Karpas-422 (cell line): ENCODE data around the gene PTH1R. TPM values are rescaled to one million over a fixed set of nuclear protein-coding genes. Genes with fewer than 3 reads are reported as not detected.
A peak's percentile ranks its signal among the peaks of the same experiment; 100 is the strongest.

Experiments
- DNase-seq: peaks from one replicate; pipeline ENCODE4 v3.0.0-alpha.2; 2015
- H2AFZ ChIP-seq: fragments of 200-600 bp; sonication (generic); 2 replicates; pipeline ENCODE4 v1.6.1; 2014; ENCODE audit warnings: antibody characterized with exemption, low read length, mixed read lengths
- H3K27ac ChIP-seq: fragments of 200-600 bp; sonication (generic); 2 replicates; pipeline ENCODE4 v1.5.1; 2014; ENCODE audit warnings: mild to moderate bottlenecking, low read length, moderate library complexity
- H3K27me3 ChIP-seq: fragments of 200-600 bp; sonication (generic); 2 replicates; pipeline ENCODE4 v1.6.1; 2014; ENCODE audit warnings: low read length, mixed read lengths
- H3K36me3 ChIP-seq: fragments of 200-600 bp; sonication (generic); 2 replicates; pipeline ENCODE4 v1.6.1; 2014; ENCODE audit warnings: low read length, mixed read lengths; ENCODE audit not compliant: insufficient read depth
- H3K4me1 ChIP-seq: fragments of 200-600 bp; sonication (generic); 2 replicates; pipeline ENCODE4 v1.6.1; 2014; ENCODE audit warnings: mild to moderate bottlenecking, low read length, mixed read lengths
- H3K4me2 ChIP-seq: fragments of 200-600 bp; sonication (generic); 2 replicates; pipeline ENCODE4 v1.6.1; 2014; ENCODE audit warnings: low read length, low read depth, mild to moderate bottlenecking; ENCODE audit not compliant: poor library complexity, severe bottlenecking
- H3K4me3 ChIP-seq: fragments of 200-600 bp; sonication (generic); 2 replicates; pipeline ENCODE4 v1.5.1; 2014; ENCODE audit warnings: mild to moderate bottlenecking, antibody characterized with exemption, low read length, mixed read lengths
- H3K79me2 ChIP-seq: fragments of 200-600 bp; sonication (generic); 2 replicates; pipeline ENCODE4 v1.6.1; 2014; ENCODE audit warnings: mild to moderate bottlenecking, low read length, mixed read lengths
- H3K9ac ChIP-seq: fragments of 200-600 bp; sonication (generic); 2 replicates; pipeline ENCODE4 v1.6.0; 2014; ENCODE audit warnings: low read length
- H3K9me2 ChIP-seq: fragments of 200-600 bp; sonication (generic), shearing (Covaris generic); replicated peaks from 2 replicates; pipeline ENCODE4 v1.6.0; 2014; ENCODE audit warnings: mild to moderate bottlenecking, low read length, moderate library complexity; ENCODE audit not compliant: insufficient read depth
- H3K9me3 ChIP-seq: fragments of 300-700, 200-600 bp; sonication (generic); 2 replicates; pipeline ENCODE4 v1.6.1; 2014; ENCODE audit warnings: low read length, mixed read lengths
- H4K20me1 ChIP-seq: fragments of 200-600 bp; sonication (generic); 2 replicates; pipeline ENCODE4 v1.6.1; 2014; ENCODE audit warnings: mild to moderate bottlenecking, antibody characterized with exemption, low read length, low read depth; ENCODE audit not compliant: insufficient read depth
- total RNA-seq: library from RNA; depleted of rRNA; stranded (reverse); fragments of >200 nt; shearing (Covaris generic); gene quantifications from 2 replicates; pipeline ENCODE4 v1.2.3, GENCODE V29; 2014; ENCODE audit warnings: low replicate concordance

PTH1R gene
- total RNA-seq, 1 experiment from 2014 or later, result not detected

- H3K9ac ChIP-seq, result no peak overlapping the region
- no peaks in the 10 kb centered on the region for H3K4me1 ChIP-seq
- H3K4me2 ChIP-seq, result no peak overlapping the region
- no peak overlapping the region for H3K4me3 ChIP-seq
- H3K27ac ChIP-seq, result no peak overlapping the region
- DNase-seq, result no peak
- no peak overlapping the region for H2AFZ ChIP-seq
- no peaks in the 10 kb centered on the region for H3K36me3 ChIP-seq
- no peaks in the 10 kb centered on the region for H3K9me2 ChIP-seq
- H4K20me1 ChIP-seq, result no peaks in the 10 kb centered on the region
- 0 out of 2 replicates have a peak, but pooled peaks cover 2% of the 10 kb centered on the region for H3K27me3 ChIP-seq
- no peaks in the 10 kb centered on the region for H3K79me2 ChIP-seq
- peaks cover 14% of the 10 kb centered on the region for H3K9me3 ChIP-seq
These were observed 39.2 kb upstream of the PTH1R start for GRCh38 chr3:46838301-46838700.

GRCh38 chr3:46840491-46840890 is 37.0 kb upstream of the PTH1R start:
- no peak overlapping the region for H3K9ac ChIP-seq

GRCh38 chr3:46843508-46843907 is 34.0 kb upstream of the PTH1R start:
- Histone ChIP-seq H4K20me1 (no peaks in the 10 kb centered on the region), H3K36me3 (no peaks in the 10 kb centered on the region), H3K9me2 (no peaks in the 10 kb centered on the region), H3K4me2 (no peak overlapping the region), H3K9ac (no peak overlapping the region), H3K4me3 (no peak overlapping the region), H3K27me3 (0 out of 2 replicates have a peak, but pooled peaks cover 2% of the 10 kb centered on the region), H3K4me1 (peaks cover 18% of the 10 kb centered on the region), H3K9me3 (peaks cover 14% of the 10 kb centered on the region), H2AFZ (no peak overlapping the region), H3K27ac (no peak overlapping the region), H3K79me2 (no peaks in the 10 kb centered on the region)
- no peak for DNase-seq

More at GRCh38 chr3:46840491-46840890, 37.0 kb upstream of the PTH1R start:
- Histone ChIP-seq H2AFZ (no peak overlapping the region), H3K27me3 (0 out of 2 replicates have a peak, but pooled peaks cover 2% of the 10 kb centered on the region), H3K9me2 (no peaks in the 10 kb centered on the region), H3K4me3 (no peak overlapping the region), H3K27ac (no peak overlapping the region), H3K36me3 (no peaks in the 10 kb centered on the region), H3K79me2 (no peaks in the 10 kb centered on the region), H3K4me1 (peaks cover 5% of the 10 kb centered on the region), H3K4me2 (no peak overlapping the region), H3K9me3 (peaks cover 14% of the 10 kb centered on the region), H4K20me1 (no peaks in the 10 kb centered on the region)
- DNase-seq, result no peak

GRCh38 chr3:46844397-46844796 is 33.1 kb upstream of the PTH1R start:
- Histone ChIP-seq H3K4me3 (no peak overlapping the region), H4K20me1 (no peaks in the 10 kb centered on the region), H3K4me2 (no peak overlapping the region), H3K36me3 (no peaks in the 10 kb centered on the region), H3K27me3 (no peaks in the 10 kb centered on the region), H3K4me1 (peaks cover 18% of the 10 kb centered on the region), H3K27ac (no peak overlapping the region), H2AFZ (no peak overlapping the region), H3K9me2 (no peaks in the 10 kb centered on the region), H3K9me3 (peaks cover 14% of the 10 kb centered on the region), H3K79me2 (no peaks in the 10 kb centered on the region), H3K9ac (no peak overlapping the region)
- DNase-seq, result no peak

- H3K9me2 ChIP-seq, result no peaks in the 10 kb centered on the region
- H3K4me1 ChIP-seq, result peaks cover 18% of the 10 kb centered on the region
- no peak overlapping the region; the same call in 1 of the 2 replicates for H2AFZ ChIP-seq
- no peaks in the 10 kb centered on the region for H3K79me2 ChIP-seq
- peaks cover 14% of the 10 kb centered on the region for H3K9me3 ChIP-seq
- no peaks in the 10 kb centered on the region for H3K27me3 ChIP-seq
- DNase-seq, result no peak
- H3K4me2 ChIP-seq, result peak overlapping the region; percentile 78
- H3K4me3 ChIP-seq, result peak overlapping the region; percentile 66
- H3K9ac ChIP-seq, result peak overlapping the region; percentile 69
- H3K27ac ChIP-seq, result no peak overlapping the region
- no peaks in the 10 kb centered on the region for H4K20me1 ChIP-seq
- H3K36me3 ChIP-seq, result no peaks in the 10 kb centered on the region
These were observed 32.6 kb upstream of the PTH1R start for GRCh38 chr3:46844881-46845312.

- Histone ChIP-seq H3K9ac (peak overlapping the region; percentile 69), H3K9me3 (peaks cover 12% of the 10 kb centered on the region), H3K36me3 (no peaks in the 10 kb centered on the region), H3K9me2 (no peaks in the 10 kb centered on the region), H2AFZ (peak overlapping the region; percentile 92; the same call in 1 of the 2 replicates), H3K4me3 (peak overlapping the region; percentile 66), H3K27me3 (no peaks in the 10 kb centered on the region), H4K20me1 (no peaks in the 10 kb centered on the region), H3K27ac (no peak overlapping the region), H3K79me2 (no peaks in the 10 kb centered on the region), H3K4me2 (peak overlapping the region; percentile 78), H3K4me1 (peaks cover 18% of the 10 kb centered on the region)
- no peak for DNase-seq
These were observed 32.1 kb upstream of the PTH1R start for GRCh38 chr3:46845397-46845859.

- no peaks in the 10 kb centered on the region for H3K79me2 ChIP-seq
- no peak overlapping the region for H3K27ac ChIP-seq
- peaks cover 18% of the 10 kb centered on the region for H3K4me1 ChIP-seq
- no peaks in the 10 kb centered on the region for H3K9me2 ChIP-seq
- no peaks in the 10 kb centered on the region for H3K27me3 ChIP-seq
- H3K36me3 ChIP-seq, result no peaks in the 10 kb centered on the region
- peak overlapping the region; percentile 78 for H3K4me2 ChIP-seq
- H4K20me1 ChIP-seq, result no peaks in the 10 kb centered on the region
- peak overlapping the region; percentile 69 for H3K9ac ChIP-seq
- DNase-seq, result peak; percentile 91
- H3K4me3 ChIP-seq, result peak overlapping the region; percentile 66
- H2AFZ ChIP-seq, result peak overlapping the region; percentile 92
- H3K9me3 ChIP-seq, result peaks cover 6% of the 10 kb centered on the region
These were observed 31.5 kb upstream of the PTH1R start for GRCh38 chr3:46845860-46846623.

GRCh38 chr3:46846624-46847542 is 30.6 kb upstream of the PTH1R start:
- Histone ChIP-seq H2AFZ (peak overlapping the region; percentile 92), H3K9me2 (no peaks in the 10 kb centered on the region), H3K9me3 (no peaks in the 10 kb centered on the region), H3K36me3 (no peaks in the 10 kb centered on the region), H3K27me3 (no peaks in the 10 kb centered on the region), H3K79me2 (no peaks in the 10 kb centered on the region), H3K9ac (peak overlapping the region; percentile 69), H4K20me1 (no peaks in the 10 kb centered on the region), H3K4me1 (peaks cover 18% of the 10 kb centered on the region), H3K4me2 (peak overlapping the region; percentile 78), H3K27ac (no peak overlapping the region), H3K4me3 (peak overlapping the region; percentile 66; the same call in 1 of the 2 replicates)
- DNase-seq, result no peak
